Epithelial cell of proximal tubule (primary cell): ENCODE measurements around the gene PLEKHA1. TPM values are rescaled to one million over a fixed set of nuclear protein-coding genes. Genes with fewer than 3 reads are reported as not detected.

Source experiments
- DNase-seq: peaks from one replicate; pipeline ENCODE4 v3.0.0-alpha.2; 2011; ENCODE audit warnings: low read depth
- H3K4me3 ChIP-seq: 2 replicates; pipeline ENCODE4 v1.5.1; 2011; ENCODE audit warnings: low read depth, mild to moderate bottlenecking, low read length
- CTCF ChIP-seq: conservative IDR thresholded peaks from 2 replicates; pipeline ENCODE4 v1.5.1; 2012; ENCODE audit warnings: low read depth, mild to moderate bottlenecking, low read length
- total RNA-seq: library from RNA; depleted of rRNA; stranded (reverse); fragments of >200 nt; gene quantifications from 2 replicates; pipeline ENCODE4 v1.2.3, GENCODE V29; 2015

Gene PLEKHA1
- total RNA-seq, 1 donor from 2014 or later, result 84.6 TPM

GRCh38 chr10:122448600-122448999 lies 74.1 kb downstream of the PLEKHA1 start:
- no peak for TF ChIP-seq CTCF
- no peak overlapping the region for H3K4me3 ChIP-seq
- no peak for DNase-seq

GRCh38 chr10:122449153-122449552 lies 74.6 kb downstream of the PLEKHA1 start:
- TF ChIP-seq CTCF, result no peak
- DNase-seq, result no peak
- no peak overlapping the region for H3K4me3 ChIP-seq

GRCh38 chr10:122450353-122450990 lies 76.0 kb downstream of the PLEKHA1 start:
- DNase-seq, result no peak
- TF ChIP-seq CTCF, result no peak
- no peak overlapping the region for H3K4me3 ChIP-seq

- no peak for DNase-seq
- no peak overlapping the region for H3K4me3 ChIP-seq
- no peak for TF ChIP-seq CTCF
These were observed 79.6 kb downstream of the PLEKHA1 start for GRCh38 chr10:122454071-122454470.

GRCh38 chr10:122454603-122455080 lies 80.1 kb downstream of the PLEKHA1 start, which contains the start of gene ARMS2:
Gene ARMS2 (plus strand): TSS chr10:122454653. CDS start chr10:122454728, 75 bp downstream.
- TF ChIP-seq CTCF, result no peak
- H3K4me3 ChIP-seq, result no peak within 1 kb of the TSS
- no peak for DNase-seq

GRCh38 chr10:122455376-122456079 lies 81.0 kb downstream of the PLEKHA1 start:
- no peak for TF ChIP-seq CTCF
- no peak for DNase-seq
- no peak overlapping the region for H3K4me3 ChIP-seq
